Measurements from ENCODE around the gene ETV3.

DNA sequence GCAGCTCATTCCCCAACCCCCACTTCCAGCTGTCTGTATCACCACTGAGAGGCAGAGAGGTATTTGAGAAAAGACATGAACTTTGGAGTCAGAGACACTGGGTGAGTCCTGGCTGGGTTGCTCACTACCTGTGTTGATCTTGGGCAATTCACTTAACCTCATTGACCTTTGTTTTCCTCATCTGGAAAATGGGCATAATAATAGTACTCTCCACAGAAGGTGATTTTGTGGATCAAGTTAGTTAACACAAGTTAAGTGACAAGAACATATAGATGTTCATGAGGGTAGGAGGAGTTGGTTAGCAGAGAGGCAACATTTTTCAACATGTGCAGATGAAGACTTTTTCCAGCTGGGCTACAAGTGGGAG is 21.5 kb downstream of the ETV3 start:
- TF ChIP-seq, protein P1, sequence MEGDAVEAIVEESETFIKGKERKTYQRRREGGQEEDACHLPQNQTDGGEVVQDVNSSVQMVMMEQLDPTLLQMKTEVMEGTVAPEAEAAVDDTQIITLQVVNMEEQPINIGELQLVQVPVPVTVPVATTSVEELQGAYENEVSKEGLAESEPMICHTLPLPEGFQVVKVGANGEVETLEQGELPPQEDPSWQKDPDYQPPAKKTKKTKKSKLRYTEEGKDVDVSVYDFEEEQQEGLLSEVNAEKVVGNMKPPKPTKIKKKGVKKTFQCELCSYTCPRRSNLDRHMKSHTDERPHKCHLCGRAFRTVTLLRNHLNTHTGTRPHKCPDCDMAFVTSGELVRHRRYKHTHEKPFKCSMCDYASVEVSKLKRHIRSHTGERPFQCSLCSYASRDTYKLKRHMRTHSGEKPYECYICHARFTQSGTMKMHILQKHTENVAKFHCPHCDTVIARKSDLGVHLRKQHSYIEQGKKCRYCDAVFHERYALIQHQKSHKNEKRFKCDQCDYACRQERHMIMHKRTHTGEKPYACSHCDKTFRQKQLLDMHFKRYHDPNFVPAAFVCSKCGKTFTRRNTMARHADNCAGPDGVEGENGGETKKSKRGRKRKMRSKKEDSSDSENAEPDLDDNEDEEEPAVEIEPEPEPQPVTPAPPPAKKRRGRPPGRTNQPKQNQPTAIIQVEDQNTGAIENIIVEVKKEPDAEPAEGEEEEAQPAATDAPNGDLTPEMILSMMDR (conservative IDR thresholded peaks at IDR 0.05 in 1 of 2, IDR thresholded peaks at IDR 0.05 in 1 of 2; ENCODE audit: low read depth in 1 of 2, low read length in 2 of 2), result no peak
- no peak for TF ChIP-seq EZH2 (IDR thresholded peaks at IDR 0.05; ENCODE audit: low read length, missing control alignments)
